HG02885 (cell line): ENCODE results near the gene ARHGAP26.

ENCODE experiments used
- ATAC-seq: cut with Tn5 transposase; IDR thresholded peaks from one replicate; pipeline ENCODE4 v1.9.1; 2021; ENCODE audit warnings: mild to moderate bottlenecking; ENCODE audit not compliant: unreplicated experiment, poor library complexity

Gene ARHGAP26

DNA sequence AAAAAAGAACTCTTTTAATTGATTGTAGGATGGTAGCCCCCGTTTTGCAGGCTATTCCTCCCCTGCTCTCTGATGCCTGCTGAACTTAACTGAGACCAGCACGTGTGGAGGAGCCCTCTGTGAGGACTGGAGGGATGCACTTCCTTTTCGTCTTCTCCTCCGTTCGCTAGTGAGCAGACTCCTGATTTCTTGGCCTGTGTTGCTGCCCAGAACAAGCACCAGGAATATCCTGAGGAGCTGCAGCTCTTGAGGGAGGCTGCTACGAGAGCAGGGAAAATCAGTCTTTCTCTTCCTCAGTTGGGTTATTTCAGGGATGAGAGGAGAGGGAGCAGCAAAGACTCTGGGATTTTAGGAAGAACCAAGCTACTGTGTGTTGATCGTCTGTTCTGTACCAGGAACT is 74.7 kb downstream of the ARHGAP26 start:
- ATAC-seq, result no peak

DNA sequence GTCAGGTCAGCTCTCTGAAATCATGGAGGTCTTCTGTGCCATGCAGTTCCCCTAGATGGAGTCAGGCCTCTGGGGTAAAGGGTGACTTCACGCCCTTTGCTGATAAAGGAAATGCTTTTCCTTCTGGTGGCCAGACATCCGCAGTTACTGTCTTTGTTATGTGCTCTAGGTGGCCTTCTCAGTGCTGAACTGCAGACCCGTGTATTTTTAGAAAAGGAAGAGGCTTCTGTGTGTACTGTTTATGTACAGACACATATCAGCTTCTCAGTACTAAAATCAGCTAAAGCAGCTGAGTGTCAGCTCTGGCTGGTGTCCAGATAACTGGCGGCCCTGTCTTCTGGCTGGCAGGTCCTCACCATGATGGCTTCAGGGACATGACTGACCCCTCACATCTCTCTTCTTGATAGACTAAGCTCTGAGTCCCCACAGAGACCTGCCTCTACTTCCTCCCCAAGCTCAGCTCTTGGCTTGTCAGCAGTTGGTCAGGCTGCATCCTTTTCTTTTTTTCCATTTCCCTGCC is 75.3 kb downstream of the ARHGAP26 start:
- peak; percentile 17 for ATAC-seq

DNA sequence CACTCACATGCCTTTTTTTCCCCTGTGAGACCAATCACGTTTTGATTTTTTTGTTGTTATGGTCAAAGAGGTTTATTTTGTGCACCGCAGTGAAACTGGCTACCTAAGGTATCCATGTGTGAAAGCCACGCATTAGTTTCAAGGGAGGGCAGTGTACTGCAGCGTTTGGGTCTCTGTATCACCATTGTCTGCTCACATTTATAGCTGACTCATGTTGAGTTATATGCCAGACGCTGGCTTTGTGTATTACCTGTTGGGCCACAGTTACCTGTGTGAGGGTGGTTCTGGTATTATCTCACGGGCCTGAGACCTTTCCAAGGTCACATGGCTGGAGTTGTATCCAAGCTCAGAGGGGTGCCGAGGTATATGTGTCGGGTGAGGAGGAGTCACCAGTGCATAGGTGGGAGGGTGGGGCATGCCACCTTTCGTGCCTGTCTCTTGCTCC is 75.8 kb downstream of the ARHGAP26 start:
- peak; percentile 48 for ATAC-seq

DNA sequence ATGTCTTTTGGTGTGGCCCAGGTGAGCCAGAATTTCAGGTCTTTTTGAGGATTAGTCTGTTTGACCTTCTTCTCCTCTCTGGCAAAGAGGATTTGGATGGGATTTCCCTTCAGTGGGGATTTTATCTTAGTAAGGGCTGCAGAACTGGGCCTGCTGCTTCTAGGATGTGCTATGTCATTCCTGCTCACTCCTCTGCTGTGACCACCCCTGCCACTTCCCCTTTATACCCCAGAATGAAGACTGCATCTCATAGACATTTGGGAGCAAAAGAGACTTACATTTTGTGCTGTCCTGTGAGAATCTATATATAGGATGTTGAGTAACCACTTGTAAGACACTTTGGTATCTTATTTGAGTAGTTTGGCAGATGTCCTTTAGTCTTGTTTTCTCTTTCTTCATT is 76.2 kb downstream of the ARHGAP26 start:
- ATAC-seq, result no peak

DNA sequence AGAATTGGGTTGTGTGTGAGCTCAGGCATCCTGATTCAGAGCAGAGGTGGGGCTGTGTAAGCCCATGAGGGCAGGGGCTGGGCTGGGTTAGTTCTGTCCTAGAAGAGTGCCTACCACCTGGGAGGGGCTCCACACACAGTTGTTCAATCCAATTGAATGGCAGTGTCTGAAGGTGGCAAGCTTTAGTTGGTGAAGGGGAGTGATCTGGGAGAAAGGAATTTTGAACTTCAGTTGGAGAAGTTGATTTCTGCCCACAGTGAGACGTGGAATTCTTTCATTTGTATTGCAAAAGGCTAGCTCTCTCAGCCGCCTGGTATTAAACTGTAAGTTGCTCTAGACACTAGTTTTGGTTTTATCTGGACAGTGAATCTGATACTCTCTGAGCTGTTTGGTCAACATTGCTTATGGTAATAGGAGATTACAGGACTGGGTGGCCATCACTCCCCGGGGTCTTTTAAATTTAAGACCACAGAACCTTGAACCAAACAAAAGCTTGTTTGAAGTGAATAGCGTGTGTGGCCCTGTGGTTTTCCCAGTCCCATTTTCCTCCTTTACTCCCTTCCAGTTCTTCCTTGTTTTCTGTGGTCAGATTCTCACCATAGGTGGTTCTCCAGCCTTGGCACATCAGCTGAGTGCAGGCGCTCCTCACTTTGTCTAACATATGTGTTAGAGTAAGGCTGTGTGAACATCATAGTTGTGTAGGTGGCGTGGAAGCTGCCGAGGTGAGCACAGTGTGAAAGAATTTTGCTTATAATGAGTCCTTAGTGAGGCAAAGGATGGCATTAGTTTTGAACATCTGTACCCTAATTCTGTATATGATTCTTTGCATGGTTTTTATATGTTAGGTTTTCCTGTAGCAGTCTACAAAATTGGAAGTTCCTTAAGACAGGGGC is 78.0 kb downstream of the ARHGAP26 start:
- ATAC-seq, result no peak

DNA sequence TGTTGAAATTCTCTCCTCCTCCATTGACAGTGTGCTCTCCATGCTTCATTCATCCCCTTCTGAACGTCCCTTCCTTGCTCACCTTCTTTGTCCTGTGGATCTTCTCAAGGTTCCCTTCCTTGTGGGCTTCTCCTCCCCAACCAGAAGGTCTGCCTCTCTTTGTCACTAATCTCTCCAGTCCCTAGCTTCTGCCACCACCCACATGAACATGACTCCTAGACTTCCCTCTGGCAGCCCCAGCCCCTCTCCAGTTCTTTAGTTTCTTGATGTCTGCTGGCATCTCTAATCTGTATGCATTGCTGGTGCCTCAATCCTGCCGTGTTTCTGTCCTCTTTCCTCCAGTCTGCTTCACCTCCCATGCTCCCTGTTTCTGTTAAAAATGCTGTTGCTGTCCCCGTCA is 79.3 kb downstream of the ARHGAP26 start:
- no peak for ATAC-seq

DNA sequence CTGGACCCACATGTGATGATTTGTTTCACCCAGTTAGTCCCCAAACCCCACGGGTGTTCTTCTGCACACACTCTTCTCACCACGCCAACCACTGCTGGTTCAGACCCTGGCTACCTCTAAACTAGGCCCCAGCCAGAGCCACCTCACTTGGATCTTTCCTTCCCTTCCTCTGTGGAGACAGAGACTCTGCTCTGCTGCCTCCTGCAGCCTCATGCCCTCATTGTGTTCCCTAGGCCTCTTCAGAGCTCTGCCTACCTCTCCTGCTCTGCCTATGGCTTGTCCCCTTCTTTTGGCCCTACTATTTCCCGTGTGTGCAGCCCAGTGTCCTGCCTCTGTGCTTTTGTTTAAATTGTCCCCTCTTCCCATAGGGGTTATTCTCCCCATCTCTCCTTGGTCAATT is 79.7 kb downstream of the ARHGAP26 start:
- ATAC-seq, result no peak

DNA sequence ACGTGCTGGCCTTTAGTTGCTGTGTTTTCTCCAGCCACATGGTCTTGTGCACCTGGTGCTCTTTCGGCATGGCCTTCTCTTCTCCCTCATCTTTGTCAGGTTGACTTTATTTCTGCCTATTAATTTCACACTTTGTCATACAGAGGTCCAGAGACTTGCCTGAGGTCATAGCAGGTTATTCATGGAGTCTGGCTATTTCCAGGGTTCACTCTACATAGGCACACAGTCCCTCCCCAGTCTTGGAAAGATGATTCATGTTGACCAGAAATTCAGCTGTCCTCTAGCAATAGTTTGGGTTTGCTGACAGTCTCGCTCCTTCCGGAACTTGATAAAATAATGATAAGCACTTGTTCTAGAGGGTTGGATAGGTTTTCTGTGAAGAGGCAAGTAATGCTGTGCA is 81.6 kb downstream of the ARHGAP26 start:
- ATAC-seq, result no peak

DNA sequence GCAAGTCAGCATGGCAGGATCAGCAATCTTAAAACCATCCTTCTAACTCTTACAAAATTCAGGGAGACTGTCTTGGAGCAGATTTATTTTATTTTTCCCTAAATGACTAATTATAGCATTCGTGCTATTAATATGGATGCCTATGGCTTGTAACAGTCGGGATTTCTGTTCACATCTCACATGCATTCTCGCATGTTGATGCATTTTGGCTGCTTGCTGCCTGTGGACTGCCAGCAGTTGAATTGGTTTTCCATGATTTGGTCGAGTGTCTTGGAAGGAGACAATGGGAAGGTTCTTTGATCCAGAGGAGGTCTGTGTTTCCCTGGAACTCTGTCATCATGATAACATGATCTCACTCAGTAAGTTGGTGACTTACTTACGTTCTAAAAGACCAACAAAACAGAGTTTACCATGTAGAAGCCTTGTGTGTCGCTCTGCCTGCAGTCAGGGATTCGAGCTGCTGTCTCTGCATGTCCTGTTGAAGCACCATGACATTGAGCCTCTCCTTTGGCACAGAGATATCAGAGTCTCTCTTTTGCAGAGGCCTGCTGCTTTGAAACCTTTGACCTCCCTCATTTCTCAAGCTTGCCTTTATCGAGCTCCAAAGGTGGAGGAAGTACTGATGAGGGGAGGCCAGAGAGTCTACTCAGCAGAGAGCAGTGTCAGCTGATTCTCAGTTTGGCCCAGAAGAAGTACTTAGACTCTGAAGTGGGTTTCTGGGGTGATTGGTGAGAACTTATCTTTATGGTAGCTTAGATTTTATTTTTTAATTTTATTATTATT is 82.4 kb downstream of the ARHGAP26 start:
- no peak for ATAC-seq

DNA sequence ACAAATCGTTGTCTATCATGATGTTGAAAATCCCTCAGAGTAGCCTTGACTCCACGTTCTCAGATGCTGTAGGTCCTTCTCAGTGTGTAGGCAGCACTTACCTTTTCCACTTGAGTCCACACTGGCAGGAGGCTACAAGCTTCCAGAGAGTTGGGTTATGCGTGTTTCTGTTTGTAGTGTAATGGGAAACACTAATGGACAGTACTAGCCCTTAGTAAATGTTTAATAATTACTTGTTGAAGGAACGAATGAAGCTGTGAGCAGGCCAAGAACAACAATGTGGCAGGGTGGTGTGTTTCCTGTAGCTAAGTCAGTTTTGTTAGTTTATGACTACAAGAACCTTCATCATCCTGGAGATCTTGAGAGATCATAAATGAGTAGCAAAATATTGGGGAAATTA is 83.5 kb downstream of the ARHGAP26 start:
- no peak for ATAC-seq

DNA sequence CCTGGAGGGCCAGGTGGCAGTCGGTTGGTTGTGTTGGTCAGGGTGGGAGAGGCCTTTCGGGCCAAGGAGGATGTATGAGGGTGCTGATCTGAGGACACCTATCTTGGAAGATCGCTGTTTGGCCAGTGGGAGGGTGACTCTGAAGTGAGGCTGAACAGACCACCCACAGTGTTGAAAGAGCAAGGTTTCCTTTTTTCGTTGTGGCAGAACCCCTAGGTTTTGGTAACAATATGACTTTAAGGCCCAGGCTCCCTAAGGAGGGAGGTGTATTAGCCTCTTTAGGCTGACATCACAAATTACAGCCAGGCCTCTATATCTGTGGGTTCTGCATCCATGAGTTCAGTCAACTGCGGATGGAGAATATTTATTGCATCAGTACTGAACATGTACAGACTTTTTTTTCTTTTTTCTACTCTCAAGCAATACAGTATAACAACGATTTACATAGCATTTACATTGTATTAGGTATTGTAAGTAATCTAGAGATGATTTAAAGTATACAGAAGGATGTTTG is 86.1 kb downstream of the ARHGAP26 start:
- ATAC-seq, result no peak

DNA sequence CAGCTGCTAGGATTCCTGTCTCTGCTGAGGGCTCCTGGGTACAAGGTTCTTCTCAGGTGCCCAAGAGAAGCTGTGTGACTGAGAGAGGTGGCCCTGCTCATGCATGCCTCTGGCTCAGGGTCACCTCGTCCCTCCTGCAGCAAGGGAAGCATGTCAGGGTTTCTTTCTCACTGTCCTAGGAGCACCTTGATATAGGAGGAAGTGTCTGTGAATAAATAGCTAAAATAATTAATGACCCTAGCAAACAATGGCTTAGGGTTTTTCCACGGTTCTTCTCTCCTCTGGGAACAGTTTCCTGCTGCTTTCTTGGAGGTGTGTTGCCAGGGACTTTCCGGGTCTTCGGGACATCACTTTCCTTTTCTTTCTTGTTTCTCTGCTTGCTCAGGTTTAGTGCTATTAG is 87.2 kb downstream of the ARHGAP26 start:
- ATAC-seq, result no peak

DNA sequence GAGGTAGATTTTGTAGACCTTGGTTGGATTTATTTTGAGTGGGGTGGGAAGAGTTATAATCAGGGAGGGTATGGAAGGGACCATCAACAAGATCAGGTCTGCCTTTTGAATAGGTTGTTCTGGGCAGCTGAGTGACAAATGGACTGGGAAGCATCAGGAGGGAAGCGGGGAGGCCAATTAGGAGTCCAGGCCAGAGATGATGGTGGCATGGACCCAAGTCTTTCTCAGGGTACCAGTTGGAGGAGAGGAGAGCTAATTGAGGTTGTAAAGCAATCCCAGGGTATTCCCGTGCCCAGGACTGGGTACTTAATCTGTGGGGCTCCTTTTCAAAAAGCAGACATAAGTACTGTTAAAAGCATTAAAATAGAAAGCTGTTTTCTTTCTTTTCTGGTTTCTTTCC is 88.9 kb downstream of the ARHGAP26 start:
- no peak for ATAC-seq

DNA sequence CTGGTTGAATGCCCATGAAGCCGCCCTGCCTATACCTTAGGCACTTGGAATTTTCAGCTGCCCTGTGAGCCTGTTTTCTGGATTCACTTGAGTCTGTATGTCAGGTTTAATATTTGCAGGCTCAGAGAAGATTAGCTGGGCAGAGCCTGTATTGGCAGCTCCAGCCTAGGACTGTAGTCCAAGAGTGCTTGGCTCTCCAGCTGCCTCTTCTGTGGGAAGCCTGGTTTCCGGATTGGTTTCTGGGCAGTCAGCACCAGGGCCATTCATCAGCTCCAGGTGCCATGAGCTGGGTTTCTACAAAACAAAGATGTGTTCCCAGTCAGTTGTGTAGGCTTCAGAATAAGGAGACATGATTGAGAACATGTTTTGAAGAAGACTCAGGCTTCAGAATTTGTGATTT is 90.1 kb downstream of the ARHGAP26 start:
- ATAC-seq, result no peak

DNA sequence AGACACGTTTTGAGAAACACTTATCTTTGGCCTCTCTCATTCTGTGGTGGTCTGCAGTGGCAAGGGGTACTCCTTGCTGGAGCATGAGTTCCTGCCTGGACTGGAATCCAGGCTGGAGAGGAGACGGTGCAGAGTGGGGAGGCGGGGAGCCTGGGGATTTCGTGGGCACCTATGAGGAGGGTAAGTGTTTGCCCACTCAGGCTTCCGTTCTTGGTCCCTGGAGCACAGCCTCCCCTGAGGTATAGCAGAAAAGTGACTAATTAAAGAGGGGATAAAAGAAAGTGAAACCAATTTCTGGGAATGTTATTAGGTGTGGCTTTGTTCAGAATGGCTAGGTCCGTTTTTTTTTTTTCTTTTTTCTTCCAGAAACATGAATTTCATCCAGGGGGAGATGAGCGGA is 90.8 kb downstream of the ARHGAP26 start:
- no peak for ATAC-seq

DNA sequence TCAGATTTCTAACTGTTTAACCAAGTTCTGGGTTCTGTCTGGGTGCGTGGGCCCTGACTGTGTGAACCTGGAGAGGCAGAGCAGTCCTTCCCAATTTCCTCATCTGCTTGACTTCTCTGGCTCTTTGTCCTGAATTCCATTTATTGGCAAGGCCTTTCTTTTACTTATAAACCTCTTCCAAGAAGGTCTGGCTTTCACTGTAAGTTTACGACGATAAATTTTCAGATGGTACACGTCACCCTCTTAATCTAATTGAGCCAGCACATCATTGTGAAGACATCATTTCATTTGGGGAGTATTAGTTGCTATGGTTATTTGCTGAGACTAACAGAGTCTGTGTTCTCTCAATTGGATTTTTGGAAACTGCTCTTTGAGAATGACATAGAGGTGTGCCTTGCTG is 92.4 kb downstream of the ARHGAP26 start:
- ATAC-seq, result no peak

DNA sequence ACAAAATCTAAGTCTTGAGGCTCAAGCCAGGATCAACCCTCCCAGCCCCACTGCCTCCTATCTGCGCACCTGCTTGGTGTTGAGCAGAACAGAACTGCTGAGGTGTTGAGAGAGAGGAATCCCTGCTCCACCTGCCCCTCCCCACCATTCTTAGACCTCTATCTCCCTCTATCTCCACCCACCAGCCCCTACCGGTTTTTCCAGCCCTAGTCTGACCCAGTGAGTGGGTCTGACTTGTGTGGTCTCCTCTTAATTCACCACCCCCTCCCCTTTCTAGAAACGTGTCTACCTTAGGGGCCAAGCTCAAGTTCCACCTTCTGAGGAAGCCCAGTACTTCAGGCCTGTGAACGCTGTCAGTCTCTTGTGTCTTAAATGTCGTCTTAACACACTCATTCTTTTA is 93.7 kb downstream of the ARHGAP26 start:
- no peak for ATAC-seq

DNA sequence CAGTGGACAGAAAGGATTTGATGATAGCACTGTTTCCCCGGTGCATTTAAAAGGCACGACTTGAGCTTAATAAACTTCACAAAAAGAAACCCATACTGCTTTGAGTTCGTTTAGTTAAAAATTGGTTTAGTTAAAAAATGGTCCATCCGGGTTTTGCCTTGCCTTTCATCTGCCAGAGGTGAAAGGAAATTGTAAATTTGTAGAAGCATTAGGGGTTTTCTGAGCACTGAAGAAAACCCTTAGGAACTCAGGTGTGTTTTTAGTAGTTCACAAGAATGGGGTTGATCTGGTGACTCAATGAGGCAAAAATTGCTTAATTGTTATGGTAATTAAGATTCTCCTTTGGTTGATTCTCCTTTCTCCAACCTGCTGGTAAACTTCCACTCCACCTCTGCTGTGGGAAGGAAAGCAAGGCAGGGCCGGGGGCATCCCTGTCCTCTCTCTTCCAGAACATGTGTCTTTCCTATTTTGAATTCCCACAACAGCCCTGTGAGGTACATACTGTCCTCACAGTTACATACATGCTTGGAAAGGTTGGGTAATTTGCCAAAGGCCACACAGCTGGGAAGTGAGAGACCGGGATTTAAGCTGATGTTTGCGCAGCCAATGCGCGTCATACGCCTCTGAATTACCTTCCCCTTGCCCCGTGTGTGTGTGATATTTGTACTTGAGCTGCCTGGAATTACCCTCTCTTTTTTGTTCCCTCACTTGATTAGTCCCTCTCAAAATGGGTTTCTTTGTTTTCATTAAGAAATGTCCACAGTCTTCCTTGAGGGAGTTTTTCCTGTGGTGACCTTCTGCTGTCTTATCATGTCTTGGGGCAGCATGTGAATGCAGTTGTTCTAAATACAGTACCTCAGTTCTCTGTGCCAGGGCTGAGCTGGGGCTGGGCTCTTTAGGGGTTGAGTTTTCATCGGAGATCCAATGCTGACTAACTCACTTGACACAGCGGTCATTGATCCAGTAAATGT is 94.4 kb downstream of the ARHGAP26 start:
- ATAC-seq, result no peak

DNA sequence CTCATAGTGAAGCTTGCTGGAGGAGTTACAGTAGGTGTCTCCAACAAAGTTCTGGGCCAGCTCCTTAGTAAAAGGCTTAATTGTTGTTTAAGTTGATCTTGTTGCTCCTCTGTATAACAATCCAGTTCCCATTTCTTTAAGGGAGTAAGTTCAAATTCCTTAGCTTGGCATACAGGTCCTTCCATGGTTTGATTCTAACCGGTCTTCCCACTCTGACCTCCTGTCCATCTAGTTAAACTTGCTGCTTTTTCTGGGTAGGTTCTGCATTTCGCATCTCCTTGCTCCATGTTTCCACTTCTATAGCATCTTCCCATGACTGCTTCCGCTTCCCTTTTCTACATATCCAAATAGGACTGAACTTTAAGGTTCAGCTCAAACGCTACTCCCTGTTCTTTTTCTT is 95.5 kb downstream of the ARHGAP26 start:
- ATAC-seq, result no peak
